IMR-90 (cell line): ENCODE data around the gene PRDX4. TPM values are rescaled to one million over a fixed set of nuclear protein-coding genes. Genes with fewer than 3 reads are reported as not detected.

Source experiments
- ATAC-seq: fragments of 200-7000 bp; cut with Tn5 transposase; 2 replicates; pipeline ENCODE4 v1.9.1; 2020; ENCODE audit warnings: low read depth, mild to moderate bottlenecking, moderate library complexity
- BruUV-seq: library from RNA; stranded (reverse); fragments of 400-500 nt; replicated peaks from 2 replicates; lab custom pipeline; 2021; lab: Mats Ljungman, UMichigan
- CTCF ChIA-PET: fragments of 300-600 bp; formaldehyde crosslinking; extraction: SDS; loops from one replicate; lab custom pipeline; 2021; ENCODE audit warnings: antibody characterized with exemption; lab: Yijun Ruan, JAX
- POLR2A ChIA-PET: fragments of 300-600 bp; sonication (Branson Sonifier 250); formaldehyde crosslinking; loops from one replicate; lab custom pipeline; 2022; ENCODE audit warnings: antibody characterized with exemption; ENCODE audit not compliant: unreplicated experiment; lab: Charles Lee
- DNase-seq: peaks from one replicate; pipeline ENCODE4 v3.0.0; 2013
- H2AFZ ChIP-seq: replicated peaks from 2 replicates; pipeline ENCODE3; 2013; ENCODE audit warnings: low read length, mild to moderate bottlenecking; ENCODE audit not compliant: poor library complexity
- H2AK5ac ChIP-seq: 2 replicates; pipeline ENCODE4 v1.6.1; 2013; ENCODE audit warnings: low read depth, low read length, inconsistent platforms
- H2AK9ac ChIP-seq: replicated peaks from 2 replicates; pipeline ENCODE3; 2013; ENCODE audit warnings: mild to moderate bottlenecking, low read depth, low read length, moderate library complexity; ENCODE audit not compliant: poor library complexity
- H2BK120ac ChIP-seq: 2 replicates; pipeline ENCODE4 v1.6.1; 2013; ENCODE audit warnings: low read depth, low read length, inconsistent platforms
- H2BK15ac ChIP-seq: 3 replicates; pipeline ENCODE4 v1.6.1; 2013; ENCODE audit warnings: low read depth, low read length, inconsistent platforms
- H2BK20ac ChIP-seq: 2 replicates; pipeline ENCODE4 v1.6.1; 2013; ENCODE audit warnings: low read depth, mild to moderate bottlenecking, inconsistent platforms, low read length, moderate library complexity
- H2BK5ac ChIP-seq: 2 replicates; pipeline ENCODE4 v1.6.1; 2013; ENCODE audit warnings: mild to moderate bottlenecking, low read depth, low read length, inconsistent platforms; ENCODE audit not compliant: poor library complexity, severe bottlenecking
- H3K14ac ChIP-seq: replicated peaks from 2 replicates; pipeline ENCODE4 v1.6.1; 2013; ENCODE audit warnings: low read depth, low read length, inconsistent platforms
- H3K18ac ChIP-seq: 2 replicates; pipeline ENCODE4 v1.6.1; 2013; ENCODE audit warnings: low read depth, low read length, control low read depth
- H3K23ac ChIP-seq: 2 replicates; pipeline ENCODE4 v1.6.1; 2013; ENCODE audit warnings: low read depth, low read length, inconsistent platforms
- H3K27ac ChIP-seq: 2 replicates; pipeline ENCODE4 v1.5.1; 2013; ENCODE audit warnings: mild to moderate bottlenecking, control low read depth, low read length; ENCODE audit not compliant: insufficient read depth
- H3K27me3 ChIP-seq: 2 replicates; pipeline ENCODE4 v1.6.1; 2013; ENCODE audit warnings: low read length; ENCODE audit not compliant: control insufficient read depth, insufficient read depth
- H3K36me3 ChIP-seq: 2 replicates; pipeline ENCODE4 v1.6.1; 2013; ENCODE audit warnings: low read length, mixed read lengths; ENCODE audit not compliant: control insufficient read depth, insufficient read depth
- H3K4ac ChIP-seq: 2 replicates; pipeline ENCODE4 v1.6.1; 2013; ENCODE audit warnings: low read depth, low read length, inconsistent platforms
- H3K4me1 ChIP-seq: 2 replicates; pipeline ENCODE4 v1.6.1; 2013; ENCODE audit warnings: low read length, mixed read lengths; ENCODE audit not compliant: control insufficient read depth, insufficient read depth
- H3K4me2 ChIP-seq: 2 replicates; pipeline ENCODE4 v1.6.1; 2013; ENCODE audit warnings: low read depth, mild to moderate bottlenecking, control low read depth, low read length, moderate library complexity
- H3K4me3 ChIP-seq: 2 replicates; pipeline ENCODE4 v1.5.1; 2013; ENCODE audit warnings: low read depth, mild to moderate bottlenecking, control low read depth, low read length, moderate library complexity; ENCODE audit not compliant: insufficient read depth
- H3K56ac ChIP-seq: 2 replicates; pipeline ENCODE4 v1.6.1; 2013; ENCODE audit warnings: low read length, inconsistent platforms; ENCODE audit not compliant: insufficient read depth; ENCODE audit errors: extremely low read depth
- H3K79me1 ChIP-seq, 2 experiments: 2 replicates each; pipeline ENCODE4 v1.6.1; 2013; ENCODE audit warnings: low read length in 2 of 2, inconsistent platforms in 1 of 2, low read depth in 1 of 2
- H3K9ac ChIP-seq: 2 replicates; pipeline ENCODE4 v1.6.1; 2013; ENCODE audit warnings: low read depth, low read length, control low read depth
- H3K9me1 ChIP-seq: 2 replicates; pipeline ENCODE4 v1.6.1; 2013; ENCODE audit warnings: low read length, inconsistent platforms; ENCODE audit not compliant: insufficient read depth
- H3K9me3 ChIP-seq: 2 replicates; pipeline ENCODE4 v1.6.1; 2013; ENCODE audit warnings: low read length; ENCODE audit not compliant: control insufficient read depth, insufficient read depth
- H4K20me1 ChIP-seq: 2 replicates; pipeline ENCODE4 v1.6.1; 2013; ENCODE audit warnings: low read length, inconsistent platforms; ENCODE audit not compliant: insufficient read depth
- H4K5ac ChIP-seq: 2 replicates; pipeline ENCODE4 v1.6.1; 2013; ENCODE audit warnings: mild to moderate bottlenecking, low read depth, low read length, control low read depth
- H4K8ac ChIP-seq, 2 experiments: 2 replicates each; pipeline ENCODE4 v1.6.1; 2013; ENCODE audit warnings: low read depth in 2 of 2, low read length in 2 of 2, control low read depth in 1 of 2, inconsistent platforms in 1 of 2
- H4K91ac ChIP-seq: 2 replicates; pipeline ENCODE4 v1.6.1; 2013; ENCODE audit warnings: low read depth, low read length, inconsistent platforms; ENCODE audit not compliant: insufficient read depth
- BHLHE40 ChIP-seq: fragments of 150-350 bp; IDR thresholded peaks from 2 replicates; pipeline ENCODE4 v1.6.1; 2016; ENCODE audit warnings: mild to moderate bottlenecking, low read depth, low read length
- CHD1 ChIP-seq: IDR thresholded peaks from 2 replicates; pipeline ENCODE4 v1.6.1; 2012; ENCODE audit warnings: low read depth, low read length, improper control_type of control experiment
- ELK1 ChIP-seq: fragments of 150-350 bp; IDR thresholded peaks from 2 replicates; pipeline ENCODE4 v1.6.1; 2016; ENCODE audit warnings: low read depth, mild to moderate bottlenecking, low read length, moderate library complexity, borderline replicate concordance
- FOS ChIP-seq: fragments of 150-350 bp; IDR thresholded peaks from 2 replicates; pipeline ENCODE4 v1.6.1; 2016; ENCODE audit warnings: low read depth, low read length
- MAFK ChIP-seq: IDR thresholded peaks from 2 replicates; pipeline ENCODE4 v1.6.1; 2012; ENCODE audit warnings: low read depth, low read length, improper control_type of control experiment
- MXI1 ChIP-seq: IDR thresholded peaks from 2 replicates; pipeline ENCODE4 v1.6.1; 2012; ENCODE audit warnings: low read depth, mild to moderate bottlenecking, low read length, moderate library complexity, borderline replicate concordance
- NFE2L2 ChIP-seq: fragments of 150-350 bp; IDR thresholded peaks from 2 replicates; pipeline ENCODE4 v1.6.1; 2016; ENCODE audit warnings: low read depth, mild to moderate bottlenecking, low read length
- RCOR1 ChIP-seq: IDR thresholded peaks from 2 replicates; pipeline ENCODE4 v1.6.1; 2012; ENCODE audit warnings: mild to moderate bottlenecking, low read length, improper control_type of control experiment; ENCODE audit not compliant: insufficient replicate concordance
- RFX5 ChIP-seq: IDR thresholded peaks from 2 replicates; pipeline ENCODE4 v1.8.0; 2012; ENCODE audit warnings: low read depth, mild to moderate bottlenecking, low read length, moderate library complexity
- SMC3 ChIP-seq: fragments of 150-350 bp; IDR thresholded peaks from 2 replicates; pipeline ENCODE4 v1.6.1; 2016; ENCODE audit warnings: low read depth, mild to moderate bottlenecking, antibody characterized with exemption, low read length, moderate library complexity
- USF2 ChIP-seq: fragments of 150-350 bp; IDR thresholded peaks from 2 replicates; pipeline ENCODE4 v1.6.1; 2017; ENCODE audit warnings: mild to moderate bottlenecking, antibody characterized with exemption, low read length, low read depth
- WGBS, 2 experiments: methylation state at CpG; one replicate each; pipeline versions ENCODE4 v1.1.5 to v1.1.7; 2013; ENCODE audit warnings: missing lambda C conversion rate in 2 of 2; ENCODE audit not compliant: insufficient read length in 1 of 2; ENCODE audit errors: extremely low coverage in 2 of 2; 5-methylcytosine and 5-hydroxymethylcytosine counted together
- dilution Hi-C: fragments of 300-500 bp; cut with HindIII; formaldehyde crosslinking; loops from one replicate; pipeline ENCODE4 v1.14.3; 2018; ENCODE audit warnings: low sequenced_read_pairs; ENCODE audit not compliant: unreplicated experiment
- in situ Hi-C: fragments of 300-500 bp; cut with MboI; formaldehyde crosslinking; loops from 3 replicates; pipeline ENCODE4 v1.14.3; 2019; ENCODE audit warnings: low sequenced_read_pairs, inconsistent platforms, mixed read lengths
- intact Hi-C: fragments of 100-400 bp; cut with micrococcal nuclease; formaldehyde crosslinking; loops from 2 replicates; pipeline ENCODE4 v1.10.0; 2022
- polyA plus RNA-seq, 3 experiments: library from polyadenylated mRNA; depleted of rRNA; stranded (reverse); fragments of >200 nt; gene quantifications; 2 replicates each; pipeline ENCODE4 v1.2.3, GENCODE V29; 2012; ENCODE audit warnings: low replicate concordance in 1 of 3
- total RNA-seq: library from RNA; depleted of rRNA; stranded (reverse); fragments of >200 nt; gene quantifications from 2 replicates; pipeline ENCODE4 v1.2.3, GENCODE V29; 2012

PRDX4 gene
- total and polyA plus RNA-seq, 2 of the 4 experiments (the other 2 are of a cell fraction) = 194 to 226 TPM

- Histone ChIP-seq H2AK9ac (no peak overlapping the region), H3K14ac (no peak overlapping the region), H3K4me3 (no peak overlapping the region), H3K27me3 (no peaks in the 10 kb centered on the region), H2BK20ac (no peak overlapping the region), H3K18ac (no peak overlapping the region), H3K9me1 (no peaks in the 10 kb centered on the region), H4K20me1 (no peaks in the 10 kb centered on the region), H2AK5ac (no peak overlapping the region), H4K8ac (no peak overlapping the region), H3K27ac (no peak overlapping the region), H2BK120ac (no peak overlapping the region), H3K4ac (no peak overlapping the region), H3K56ac (no peak overlapping the region), H3K9me3 (no peaks in the 10 kb centered on the region), H3K9ac (no peak overlapping the region), H3K23ac (no peak overlapping the region), H2BK15ac (no peak overlapping the region), H2AFZ (no peak overlapping the region), H3K79me1 (no peaks in the 10 kb centered on the region; a peak in 1 of 4 replicates), H3K36me3 (peaks cover 17% of the 10 kb centered on the region), H4K91ac (no peak overlapping the region), H3K4me2 (no peak overlapping the region), H2BK5ac (no peak overlapping the region), H4K5ac (no peak overlapping the region), H3K4me1 (no peaks in the 10 kb centered on the region)
- WGBS, 2 experiments = no CpG with 5 or more reads among the region's 5 CpGs
- dilution Hi-C loops = no loop called here
- intact Hi-C loops = no loop called here
- DNase-seq (no peak), ATAC-seq (no peak)
- CTCF ChIA-PET = no interaction called here
- no TSS peak for BruUV-seq
- POLR2A ChIA-PET = no interaction called here
- in situ Hi-C loops = loop anchor here (25.0 kb wide), 1 partner anchor 358 kb away; the partner anchor contains the start of gene EIF2S3
- no peak for TF ChIP-seq MXI1
- no peak for TF ChIP-seq MAFK
- TF ChIP-seq BHLHE40 = no peak
- no peak for TF ChIP-seq RFX5
- no peak for TF ChIP-seq USF2
- TF ChIP-seq CHD1 = no peak
- no peak for TF ChIP-seq FOS
- no peak for TF ChIP-seq ELK1
- no peak for TF ChIP-seq NFE2L2
- TF ChIP-seq SMC3 = no peak
- no peak for TF ChIP-seq RCOR1
These were observed 37.4 kb downstream of the PRDX4 start for GRCh38 chrX:23704673-23705206.
